Hematopoietic multipotent progenitor cell treated with erythropoietin and hydrocortisone succinate and interleukin-3 and kit ligand, for 6 days (in vitro differentiated cells): ENCODE measurements around the gene LRRK1.

Experiments used
- DNase-seq: peaks from one replicate; pipeline ENCODE4 v3.0.0-alpha.2; 2015

LRRK1 gene

DNA sequence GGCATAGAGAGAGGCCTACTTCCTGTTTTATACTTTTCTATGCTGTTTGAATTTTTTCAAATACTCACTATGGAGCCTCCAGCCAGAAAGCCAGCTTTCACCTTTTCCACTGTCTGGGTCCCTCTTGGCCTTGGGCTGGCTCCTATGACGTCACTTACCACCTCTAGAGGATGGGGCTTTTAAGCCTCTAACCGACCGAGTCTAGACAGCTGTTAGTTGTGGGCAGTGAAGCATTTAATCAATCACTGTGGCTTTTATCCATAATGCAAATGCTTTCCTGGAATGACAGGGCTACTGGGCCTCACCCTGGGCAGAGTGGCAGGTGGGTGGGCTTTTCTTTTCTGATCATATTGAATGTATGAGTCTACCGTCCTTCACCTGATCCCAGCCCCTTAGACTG lies 61.9 kb downstream of the LRRK1 start:
- DNase-seq: no peak

DNA sequence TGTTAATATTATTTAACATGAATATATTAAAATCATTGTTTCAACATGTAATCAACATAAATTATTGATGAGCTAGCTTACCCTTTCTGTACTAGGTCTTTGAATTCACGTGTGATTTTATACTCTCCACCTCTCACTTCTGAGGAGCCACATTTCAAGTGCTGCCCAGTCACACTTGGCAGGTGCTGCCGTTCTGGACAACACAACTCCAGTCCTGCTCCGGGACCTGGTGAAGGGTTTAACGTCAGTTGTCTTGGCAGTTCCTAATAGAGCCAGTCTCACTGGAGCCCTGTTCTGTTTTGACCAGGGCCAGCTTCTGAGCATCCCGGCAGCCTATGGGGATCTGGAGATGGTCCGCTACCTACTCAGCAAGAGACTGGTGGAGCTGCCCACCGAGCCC lies 64.1 kb downstream of the LRRK1 start:
- no peak for DNase-seq

- DNase-seq: no peak
Observed at GRCh38 chr15:100985401-100985800, 66.2 kb downstream of the LRRK1 start.

DNA sequence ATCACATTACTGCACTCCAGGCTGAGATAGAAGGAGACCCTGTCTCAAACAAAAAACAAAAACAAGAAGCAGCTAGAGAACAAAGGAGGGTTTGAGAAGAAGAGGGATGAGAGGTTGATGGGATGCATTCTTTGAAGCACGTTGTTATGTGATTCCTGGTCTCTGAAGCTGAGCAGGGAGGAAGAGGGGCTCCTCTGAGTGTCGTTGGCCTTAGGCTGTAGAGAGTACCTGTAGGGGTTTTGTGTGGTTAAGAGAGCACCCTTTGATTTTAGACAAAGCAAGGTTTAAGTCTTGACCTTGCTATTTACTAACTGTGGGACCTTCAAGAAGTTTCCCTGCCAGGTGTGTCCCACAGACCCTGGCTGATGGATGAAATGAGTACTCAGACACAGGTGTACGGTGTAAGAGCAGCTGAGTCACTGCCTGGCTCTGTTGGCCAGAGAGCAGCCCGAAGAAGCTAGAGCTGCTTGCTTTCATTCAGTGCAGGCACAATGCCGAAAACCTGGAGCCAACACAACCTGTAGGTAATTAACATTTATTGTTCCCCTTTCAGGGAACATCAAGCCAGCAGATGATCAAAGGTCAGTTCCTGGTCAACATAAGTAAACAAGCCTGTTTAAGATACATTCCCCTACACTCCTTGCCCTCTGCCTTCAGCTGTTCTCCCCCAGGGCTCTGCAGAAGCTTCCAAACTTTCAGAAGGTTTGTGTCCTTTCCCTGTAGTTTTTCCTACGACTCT lies 67.2 kb downstream of the LRRK1 start:
- no peak for DNase-seq

- DNase-seq: no peak
Observed at GRCh38 chr15:100987143-100987542, 68.0 kb downstream of the LRRK1 start.

GRCh38 chr15:100988297-100988696 lies 69.1 kb downstream of the LRRK1 start:
- no peak for DNase-seq

DNA sequence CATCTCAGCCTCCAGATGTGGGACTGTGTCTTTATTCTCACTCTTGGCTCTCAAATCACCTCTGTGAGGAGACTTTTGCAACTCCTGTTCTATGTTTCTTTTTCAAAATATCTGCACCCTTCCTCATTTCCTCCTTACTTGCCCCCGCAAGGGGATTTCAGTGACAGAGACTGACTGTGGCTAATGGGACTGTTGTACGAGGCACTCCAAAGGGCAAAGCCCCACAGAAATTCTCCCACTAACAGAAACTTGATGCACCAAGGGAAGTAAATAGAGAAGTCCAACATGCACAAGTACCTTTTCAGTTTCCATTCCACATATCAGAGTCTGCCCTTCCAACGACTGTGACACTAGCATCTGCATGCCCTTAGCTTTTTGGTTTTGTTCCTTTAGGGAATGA lies 69.7 kb downstream of the LRRK1 start:
- no peak for DNase-seq

- no peak for DNase-seq
Observed at GRCh38 chr15:100994597-100995446, 75.7 kb downstream of the LRRK1 start.

DNA sequence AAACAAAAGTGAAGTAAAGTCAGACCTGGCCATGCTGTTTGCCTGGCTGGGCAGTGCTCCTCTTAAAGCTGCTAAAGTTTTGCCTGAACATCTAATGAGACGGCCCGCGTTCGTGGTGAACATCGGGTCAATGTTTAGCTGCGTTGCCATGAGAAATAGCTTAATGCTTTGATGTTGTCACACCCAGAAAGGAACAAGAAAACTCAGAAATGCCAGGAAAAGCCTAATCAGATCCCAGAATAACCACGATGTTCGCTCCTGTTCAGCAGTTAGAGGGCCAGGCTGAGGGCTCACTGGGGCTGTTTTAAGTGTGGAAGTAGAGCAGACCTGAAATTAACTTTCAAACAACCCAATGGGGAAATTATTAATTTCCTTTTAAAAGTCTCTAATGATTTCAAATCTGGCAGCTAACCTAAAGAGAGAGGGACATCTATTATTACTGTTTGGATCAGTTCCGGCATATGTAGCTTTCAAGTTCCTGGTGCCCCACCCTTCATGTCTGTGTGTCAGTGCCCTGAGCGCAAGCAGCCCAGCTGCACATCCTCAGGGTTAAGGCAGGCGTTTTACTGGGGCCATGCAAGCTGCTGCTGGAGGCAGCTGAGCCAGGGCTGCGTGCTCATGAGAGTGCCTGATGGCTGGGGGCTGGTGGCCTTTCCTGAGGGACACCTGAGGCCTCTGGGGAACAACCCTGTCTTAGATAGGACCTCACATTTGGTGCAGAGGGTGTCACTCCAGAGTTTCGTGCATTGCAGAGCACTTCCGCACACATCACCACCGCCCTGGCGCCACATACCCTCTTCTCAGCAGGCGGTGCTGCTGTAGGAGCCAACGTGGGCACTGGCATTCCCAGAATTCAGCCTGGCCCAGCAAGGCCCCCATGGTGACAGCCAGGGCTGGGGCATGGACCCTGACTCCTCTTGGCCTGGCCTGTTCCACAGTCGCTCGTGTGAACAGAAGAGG lies 76.6 kb downstream of the LRRK1 start:
- no peak for DNase-seq

DNA sequence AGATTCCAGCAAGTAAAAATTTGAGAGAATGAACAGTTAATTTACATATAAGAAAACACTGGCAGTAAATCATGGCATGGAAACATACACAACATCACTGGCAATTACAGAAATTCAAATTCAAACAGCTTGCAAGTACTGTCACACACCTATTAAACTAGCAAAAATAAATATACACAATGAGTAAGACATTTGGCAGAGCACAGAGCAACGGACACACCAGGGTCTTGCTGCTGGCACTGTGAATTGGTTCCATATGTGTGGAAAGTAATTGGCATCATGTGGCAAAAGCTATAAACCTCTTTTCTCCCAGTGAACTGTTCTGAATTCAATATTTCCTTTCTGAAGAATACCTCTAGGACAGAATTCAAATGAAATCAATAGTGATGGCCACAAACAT lies 78.3 kb downstream of the LRRK1 start:
- no peak for DNase-seq

DNA sequence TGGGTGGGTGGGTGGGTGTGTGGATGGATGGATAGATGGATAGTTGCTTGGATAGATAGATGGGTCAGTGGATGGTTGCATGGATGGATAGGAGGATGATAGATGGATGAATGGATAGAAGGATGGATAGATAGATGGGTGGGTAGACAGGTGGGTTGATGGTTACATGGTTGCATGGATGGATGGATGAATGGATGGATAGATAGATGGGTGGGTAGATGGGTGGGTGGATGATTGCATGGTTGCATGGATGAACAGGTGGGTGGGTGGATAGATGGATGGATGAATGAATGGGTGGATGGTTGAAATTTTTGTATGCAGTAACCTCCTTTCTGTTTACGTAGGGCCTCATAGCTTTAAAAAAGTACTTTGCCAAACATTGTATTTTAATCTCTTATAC lies 79.5 kb downstream of the LRRK1 start:
- no peak for DNase-seq

DNA sequence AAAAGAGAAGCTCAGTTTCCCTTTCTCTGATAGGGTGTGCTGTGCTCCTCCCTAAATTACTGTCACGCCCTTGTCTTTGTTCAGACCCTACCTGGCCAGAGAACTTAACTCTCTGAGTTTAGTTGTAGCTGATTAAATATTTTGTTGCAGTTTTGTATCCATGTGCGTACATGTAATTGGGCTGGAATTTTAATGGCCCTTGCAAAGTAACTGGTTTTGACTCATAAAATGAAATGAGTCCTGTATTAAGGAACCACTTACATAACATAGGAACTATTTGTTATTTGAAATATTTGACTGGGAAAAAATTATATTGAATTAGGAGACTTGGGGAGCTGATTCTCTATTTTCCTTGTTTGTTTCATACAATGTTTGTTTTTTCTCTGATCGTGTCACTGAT lies 80.2 kb downstream of the LRRK1 start:
- no peak for DNase-seq

DNA sequence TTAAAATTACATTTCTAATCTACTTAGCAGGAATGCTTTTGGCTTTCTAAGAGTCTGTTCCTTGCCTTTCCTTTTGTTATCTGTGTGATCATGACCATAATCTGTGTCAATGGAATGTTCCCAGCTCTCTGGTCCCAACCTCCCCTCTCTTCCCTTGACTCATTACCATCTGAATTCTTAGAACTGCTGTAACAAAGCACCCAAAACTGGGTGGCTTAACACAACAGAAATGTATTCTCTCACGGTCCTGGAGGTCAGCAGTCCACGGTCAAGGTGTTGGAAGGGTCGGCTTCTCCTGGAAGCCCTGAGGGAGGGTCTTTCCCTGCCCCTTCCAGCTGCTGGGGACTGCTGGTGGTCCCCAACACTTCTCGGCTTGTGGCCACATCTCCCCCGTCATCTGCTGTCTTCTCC lies 81.1 kb downstream of the LRRK1 start:
- no peak for DNase-seq

GRCh38 chr15:101001056-101001455 lies 81.9 kb downstream of the LRRK1 start:
- DNase-seq: no peak

DNA sequence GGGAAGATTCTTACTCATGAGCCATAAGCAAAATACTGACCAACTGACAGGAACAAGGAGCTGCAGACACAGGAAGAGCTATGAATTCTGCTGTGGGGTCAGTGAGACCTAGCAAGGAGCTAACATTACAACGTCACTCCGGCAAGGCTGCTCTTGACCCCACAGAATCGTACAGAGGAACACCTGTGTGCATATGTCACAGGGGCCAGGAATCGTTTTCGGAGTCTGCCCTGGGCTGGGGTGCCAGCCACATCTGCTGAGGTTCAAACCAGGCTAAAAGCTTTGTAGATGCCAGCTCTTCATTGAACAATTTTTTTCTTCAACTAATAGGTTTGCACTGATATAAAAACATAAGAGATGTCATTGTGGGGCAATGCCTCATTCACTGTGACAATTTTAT lies 82.6 kb downstream of the LRRK1 start:
- no peak for DNase-seq

- peak; percentile 53 for DNase-seq
Observed at GRCh38 chr15:101003081-101003480, 83.9 kb downstream of the LRRK1 start.

DNA sequence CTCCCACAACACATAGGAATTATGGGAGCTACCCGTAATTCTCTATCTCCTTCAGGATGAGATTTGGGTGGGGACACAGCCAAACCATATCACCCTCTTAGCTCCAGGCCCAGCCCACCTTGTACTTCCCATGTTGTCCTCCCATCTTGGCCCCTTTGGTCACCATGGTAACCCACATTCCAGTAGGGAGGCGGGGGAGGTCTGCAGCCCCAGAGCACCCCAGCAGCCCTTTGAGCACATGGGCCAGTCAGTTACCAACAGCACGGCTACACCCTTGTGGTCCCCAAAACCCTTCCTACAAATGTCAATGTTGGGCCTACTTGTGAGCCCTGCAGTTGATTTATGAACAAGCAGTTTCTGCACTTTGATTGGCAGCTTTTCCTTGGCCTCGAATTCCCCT lies 84.5 kb downstream of the LRRK1 start:
- DNase-seq: no peak

GRCh38 chr15:101004500-101004899 lies 85.3 kb downstream of the LRRK1 start:
- DNase-seq: no peak

- no peak for DNase-seq
Observed at GRCh38 chr15:101004986-101005747, 86.0 kb downstream of the LRRK1 start.

DNA sequence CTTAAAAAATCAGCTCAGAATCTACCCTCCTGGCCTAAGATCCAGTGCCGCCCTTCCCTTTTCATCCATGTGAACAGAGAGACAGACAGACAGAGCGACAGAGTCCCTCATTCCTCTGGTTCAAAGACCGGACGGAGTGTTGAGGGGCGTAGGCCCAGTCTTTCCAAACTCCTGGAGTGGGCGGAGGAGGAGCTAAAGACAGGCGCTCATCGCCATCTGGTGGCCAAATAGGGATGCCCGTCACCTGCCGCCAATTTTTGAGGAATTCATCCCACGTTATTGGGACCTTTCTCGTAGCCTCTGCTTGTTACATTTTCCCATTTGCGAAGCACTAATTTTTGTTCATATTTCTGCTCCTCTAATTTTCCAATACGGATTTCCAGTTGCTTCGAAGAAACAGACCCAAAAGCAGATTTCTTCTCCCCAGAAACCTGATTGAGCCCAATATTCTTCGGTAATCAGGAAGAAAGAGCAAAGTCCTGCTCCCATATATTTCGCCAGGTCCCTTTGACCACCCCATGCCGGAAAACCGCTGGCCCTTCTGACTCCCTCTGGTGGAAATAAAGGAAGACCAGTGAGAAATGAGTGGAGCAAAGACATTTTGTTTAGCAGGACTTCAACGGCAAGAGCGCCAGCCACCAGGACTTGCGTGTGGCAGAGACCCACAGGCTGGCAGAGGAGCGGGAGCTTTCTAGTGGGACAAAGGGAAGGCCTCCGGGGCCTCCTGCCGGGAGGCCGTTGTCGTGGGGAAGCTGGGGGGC lies 88.0 kb downstream of the LRRK1 start:
- DNase-seq: peak; percentile 91
